ENCODE data around the gene PHF21A.

- TF ChIP-seq CTCF (conservative IDR thresholded peaks at IDR 0.05 in 1 of 2, IDR thresholded peaks at IDR 0.05 in 1 of 2; ENCODE audit: extremely low read depth in 1 of 2, insufficient read depth in 1 of 2, low read depth in 1 of 2, low read length in 2 of 2) (no peak), EZH2 (IDR thresholded peaks at IDR 0.05; ENCODE audit: borderline replicate concordance, low read length) (no peak)
Observed at GRCh38 chr11:45949992-45950407, 171.3 kb downstream of the PHF21A start.

All from mammary epithelial cell (primary cell).